GM19467 (cell line): Measurements from ENCODE around the gene PRPF4.
"Not testable (repeated sequence)": the region's sequence is repeated elsewhere in the genome, so short reads cannot be mapped to it uniquely, and the experiment has no call there.

ENCODE experiments used
- ATAC-seq: cut with Tn5 transposase; IDR thresholded peaks from one replicate; pipeline ENCODE4 v1.9.1; 2021; ENCODE audit warnings: mild to moderate bottlenecking, moderate library complexity; ENCODE audit not compliant: unreplicated experiment

PRPF4 gene

GRCh38 chr9:113275157-113276131 lies at the start of gene PRPF4, which contains the start of gene CDC26:
TSS of gene PRPF4 (plus strand) at chr9:113275658. CDS start at chr9:113275744, 86 bp downstream.
TSS of gene CDC26 (minus strand) at chr9:113275572. CDS start at chr9:113272507, 3,065 bp downstream.
- ATAC-seq = peak; percentile 98

GRCh38 chr9:113227436-113227835 lies 48.0 kb upstream of the PRPF4 start:
- no peak for ATAC-seq

DNA sequence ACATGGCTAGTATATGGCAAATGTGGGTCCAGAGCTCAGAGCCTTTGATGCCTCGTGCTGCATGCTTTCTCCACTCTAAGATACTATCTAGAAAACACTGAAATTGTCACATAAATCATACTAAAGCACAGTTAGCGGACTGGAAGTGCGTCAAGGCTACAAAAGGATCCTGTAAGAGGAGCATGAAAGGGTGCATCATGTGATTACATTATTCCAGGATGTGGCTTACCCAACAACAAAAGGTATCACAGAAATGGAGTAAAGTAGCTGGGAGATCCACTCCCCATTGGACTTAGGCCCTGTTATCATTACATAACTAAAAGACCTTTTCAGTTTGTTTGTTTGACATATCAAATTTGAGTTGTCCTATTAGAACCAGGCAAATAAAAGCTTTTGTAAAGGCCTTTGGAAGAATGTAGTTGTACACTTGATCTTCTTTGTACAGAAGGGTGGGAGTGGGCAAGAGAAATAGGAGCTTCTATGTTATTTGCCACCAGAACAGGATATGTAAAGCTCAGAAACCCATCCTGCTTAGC lies 47.3 kb upstream of the PRPF4 start:
- ATAC-seq = no peak

DNA sequence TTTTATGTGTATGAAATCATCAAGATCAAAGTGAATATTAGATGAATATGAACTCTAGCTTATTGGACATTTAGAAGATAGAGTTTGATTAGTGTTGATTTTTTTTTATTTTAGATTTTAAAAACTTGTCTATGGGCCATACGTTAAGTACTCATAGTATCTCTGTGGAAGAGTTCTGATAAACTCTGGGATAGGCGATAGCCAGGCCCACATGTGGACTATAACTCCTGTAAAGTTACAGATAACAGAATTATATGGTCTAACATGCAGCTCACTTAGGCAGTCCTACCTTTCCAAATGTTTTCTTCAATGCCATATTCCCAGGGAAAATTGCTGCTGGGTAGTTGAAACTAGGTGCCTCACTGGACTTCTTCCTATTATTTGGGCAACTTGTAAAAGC lies 43.8 kb upstream of the PRPF4 start:
- ATAC-seq = no peak

DNA sequence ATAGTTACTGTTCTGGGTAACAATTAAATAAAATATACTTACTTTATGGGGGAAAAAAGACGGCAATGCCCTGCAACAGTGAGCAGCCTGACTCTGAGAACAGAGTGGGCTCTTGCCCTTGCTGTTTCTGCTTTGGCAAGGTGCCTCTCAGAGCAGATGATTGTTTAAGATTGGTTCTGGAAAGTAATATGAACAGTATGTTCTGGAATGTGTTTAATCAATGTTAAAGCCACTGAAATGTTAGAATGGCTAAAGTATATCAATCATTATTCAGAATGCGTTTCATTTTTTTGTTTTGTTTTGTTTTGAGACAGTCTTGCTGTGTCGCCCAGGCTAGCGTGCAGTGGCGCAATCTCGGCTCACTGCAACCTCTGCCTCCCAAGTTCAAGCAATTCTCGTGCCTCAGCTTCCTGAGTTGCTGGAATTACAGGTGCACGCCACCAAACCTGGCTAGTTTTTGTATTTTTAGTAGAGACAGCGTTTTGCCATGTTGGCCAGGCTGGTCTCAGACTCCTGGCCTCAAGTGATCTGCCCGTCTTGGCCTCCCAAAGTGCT lies 39.7 kb upstream of the PRPF4 start:
- ATAC-seq = not testable (repeated sequence)

GRCh38 chr9:113237026-113237425 lies 38.4 kb upstream of the PRPF4 start:
- no peak for ATAC-seq

GRCh38 chr9:113238202-113238858 lies 37.1 kb upstream of the PRPF4 start:
- ATAC-seq = no peak

DNA sequence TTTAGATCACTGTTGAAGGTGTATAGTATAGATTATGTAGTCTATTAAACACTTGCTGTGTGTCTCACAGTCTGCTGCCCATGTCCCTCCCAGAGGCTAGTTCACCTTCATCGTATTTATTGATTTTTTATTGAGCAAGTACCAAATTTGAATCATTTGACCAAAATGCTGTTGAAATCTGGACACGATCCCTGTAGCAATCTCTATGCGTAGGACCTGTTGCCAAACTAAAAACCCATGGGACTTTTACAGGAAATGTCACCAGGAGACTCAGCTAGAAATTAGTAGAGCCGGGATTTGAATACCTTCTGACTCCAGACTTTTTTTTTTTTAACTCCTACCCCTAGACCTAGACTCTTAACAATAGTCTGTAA lies 36.6 kb upstream of the PRPF4 start:
- no peak for ATAC-seq

GRCh38 chr9:113241161-113241560 lies 34.3 kb upstream of the PRPF4 start:
- ATAC-seq = no peak

DNA sequence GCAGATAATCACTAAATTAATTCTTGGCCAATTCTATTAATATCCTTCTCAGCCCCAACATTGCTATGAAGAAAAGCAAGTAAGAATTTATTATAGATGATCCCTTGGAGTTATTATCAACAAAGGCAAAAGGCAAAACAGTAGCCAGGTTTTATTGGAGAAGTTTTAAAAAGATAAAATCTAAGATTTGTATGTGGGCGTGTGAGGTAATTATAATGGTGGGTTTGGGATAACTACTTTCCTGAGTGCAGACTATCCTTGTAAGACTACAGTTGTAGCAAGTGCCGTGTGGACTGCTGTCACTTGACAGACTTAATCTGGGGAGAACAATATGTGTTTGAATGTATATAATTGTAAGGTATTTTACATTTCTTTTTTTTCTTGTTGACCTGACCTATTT lies 30.9 kb upstream of the PRPF4 start:
- ATAC-seq = no peak

GRCh38 chr9:113245894-113246293 lies 29.6 kb upstream of the PRPF4 start:
- ATAC-seq = no peak

GRCh38 chr9:113246928-113247327 lies 28.5 kb upstream of the PRPF4 start:
- ATAC-seq = no peak

- ATAC-seq = no peak
These were observed 27.8 kb upstream of the PRPF4 start for GRCh38 chr9:113247640-113248039.

GRCh38 chr9:113249661-113250060 lies 25.8 kb upstream of the PRPF4 start:
- ATAC-seq = not testable (repeated sequence)

- ATAC-seq = no peak
These were observed 24.7 kb upstream of the PRPF4 start for GRCh38 chr9:113250807-113251206.

- ATAC-seq = no peak
These were observed 20.5 kb upstream of the PRPF4 start for GRCh38 chr9:113254991-113255390.

DNA sequence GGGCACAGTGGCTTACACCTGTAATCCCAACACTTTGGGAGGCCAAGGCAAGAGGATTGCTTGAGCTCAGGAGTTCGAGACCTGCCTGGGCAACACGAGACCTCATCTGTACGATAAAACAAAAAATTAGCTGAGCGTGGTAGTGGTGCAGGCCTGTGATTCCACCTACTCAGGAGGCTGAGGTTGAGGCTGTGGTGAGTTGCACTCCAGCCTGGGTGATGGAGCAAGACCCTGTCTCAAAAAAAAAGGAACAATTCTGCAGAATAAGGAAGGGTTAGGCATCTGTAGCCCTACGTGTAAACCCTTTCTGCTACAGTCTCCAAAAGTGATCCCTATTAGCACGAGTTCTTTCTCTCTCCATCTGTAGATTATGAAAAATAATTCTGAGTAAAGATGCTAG lies 20.0 kb upstream of the PRPF4 start:
- no peak for ATAC-seq

- ATAC-seq = no peak
These were observed 17.6 kb upstream of the PRPF4 start for GRCh38 chr9:113257863-113258262.

GRCh38 chr9:113258282-113258681 lies 17.2 kb upstream of the PRPF4 start:
- no peak for ATAC-seq

DNA sequence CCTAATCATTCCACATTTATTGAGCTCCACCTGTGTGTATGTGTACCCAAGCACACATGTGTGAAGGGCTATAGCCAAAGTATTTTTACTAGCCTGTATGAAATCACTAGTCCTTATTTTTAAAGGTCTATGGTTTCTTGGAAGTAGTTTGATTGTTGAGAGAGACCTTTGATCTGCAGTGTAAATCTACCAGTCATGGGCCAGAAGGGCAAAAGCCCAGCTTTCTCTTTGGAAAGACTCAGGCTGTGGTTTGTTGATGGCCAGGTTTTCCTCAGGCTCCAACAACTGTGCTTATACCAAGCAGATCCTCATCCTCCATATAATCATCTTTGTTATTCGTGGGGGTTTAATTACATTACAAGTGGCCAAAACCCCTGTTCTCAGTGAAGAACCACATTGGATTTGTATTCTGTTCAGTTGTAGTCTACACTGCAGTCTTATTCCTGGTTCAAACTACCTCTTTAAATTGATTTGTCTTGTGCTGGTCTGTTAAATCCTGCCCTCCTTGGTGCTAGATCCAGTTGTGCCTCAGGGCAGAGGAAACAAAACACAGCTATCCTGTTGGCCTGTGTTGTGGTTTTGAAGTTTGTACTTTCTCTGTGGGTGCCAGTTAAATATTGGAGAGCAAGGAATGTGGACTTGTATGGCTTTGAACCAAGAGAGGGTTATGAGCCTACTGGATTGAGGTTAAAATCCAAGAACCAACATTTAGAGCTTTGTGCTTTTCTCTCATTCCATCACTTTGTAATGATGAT lies 13.4 kb upstream of the PRPF4 start:
- no peak for ATAC-seq

GRCh38 chr9:113266174-113266573 lies 9.3 kb upstream of the PRPF4 start:
- ATAC-seq = no peak
